ENCODE data around the gene CEACAM16.

The CEACAM16 gene

GRCh38 chr19:44726465-44726864 is 27.5 kb downstream of the CEACAM16 start:
- DNase-seq, result no peak

- no peak for DNase-seq
Measured at GRCh38 chr19:44728178-44728577, 29.2 kb downstream of the CEACAM16 start.

GRCh38 chr19:44729516-44730033 is 30.6 kb downstream of the CEACAM16 start:
- DNase-seq, result no peak

- DNase-seq, result no peak
Measured at GRCh38 chr19:44731081-44731480, 32.1 kb downstream of the CEACAM16 start.

- DNase-seq, result no peak
Measured at GRCh38 chr19:44731622-44732021, 32.7 kb downstream of the CEACAM16 start.

- DNase-seq, result no peak
Measured at GRCh38 chr19:44732235-44733014, 33.5 kb downstream of the CEACAM16 start.

- no peak for DNase-seq
Measured at GRCh38 chr19:44734357-44734756, 35.4 kb downstream of the CEACAM16 start.

GRCh38 chr19:44735011-44735410 is 36.1 kb downstream of the CEACAM16 start:
- no peak for DNase-seq

GRCh38 chr19:44737238-44738071 is 38.5 kb downstream of the CEACAM16 start:
- DNase-seq, result no peak

GRCh38 chr19:44738136-44738535 is 39.2 kb downstream of the CEACAM16 start:
- DNase-seq, result no peak

GRCh38 chr19:44738603-44739558 is 39.9 kb downstream of the CEACAM16 start:
- no peak for DNase-seq

GRCh38 chr19:44740351-44740824 is 41.4 kb downstream of the CEACAM16 start:
- DNase-seq, result no peak

- DNase-seq, result no peak
Measured at GRCh38 chr19:44741258-44741731, 42.3 kb downstream of the CEACAM16 start.

- DNase-seq, result peak; percentile 85 to 93
Measured at GRCh38 chr19:44741841-44742329, 42.9 kb downstream of the CEACAM16 start.

- no peak for DNase-seq
Measured at GRCh38 chr19:44742330-44743061, 43.5 kb downstream of the CEACAM16 start.

GRCh38 chr19:44744871-44745332 is 46.0 kb downstream of the CEACAM16 start:
- no peak for DNase-seq

- peak in 1 of 2 experiments; percentile 72 for DNase-seq
Measured at GRCh38 chr19:44745341-44745831, 46.4 kb downstream of the CEACAM16 start.

- DNase-seq, result no peak
Measured at GRCh38 chr19:44745887-44746600, 47.1 kb downstream of the CEACAM16 start.

- DNase-seq, result no peak
Measured at GRCh38 chr19:44746616-44746945, 47.6 kb downstream of the CEACAM16 start.

- peak; percentile 79 to 80 for DNase-seq
Measured at GRCh38 chr19:44746946-44747738, 48.2 kb downstream of the CEACAM16 start.

Data from SW 1271 (cell line).